HEK293T (cell line): ENCODE measurements around the gene PLCG1.

Experiments used
- CTCF ChIA-PET: fragments of 350-600 bp; formaldehyde crosslinking; extraction: SDS; loops from one replicate; lab custom pipeline; 2021; ENCODE audit warnings: antibody characterized with exemption, inconsistent platforms; lab: Yijun Ruan, JAX
- POLR2A ChIA-PET: fragments of 350-600 bp; formaldehyde crosslinking; extraction: SDS; loops from one replicate; lab custom pipeline; 2020; ENCODE audit warnings: antibody characterized with exemption, inconsistent platforms; lab: Yijun Ruan, JAX
- DNase-seq: peaks from one replicate; pipeline ENCODE4 v3.0.0; 2012; ENCODE audit warnings: mixed read lengths; ENCODE audit errors: extremely low spot score
- ARNT ChIP-seq: fragments of 450-650 bp; IDR thresholded peaks from 2 replicates; pipeline ENCODE4 v1.6.1; 2017; ENCODE audit warnings: mild to moderate bottlenecking
- BHLHE40 ChIP-seq: fragments of 450-650 bp; IDR thresholded peaks from 2 replicates; pipeline ENCODE4 v1.6.1; 2016; ENCODE audit warnings: mild to moderate bottlenecking, moderate library complexity, borderline replicate concordance
- CTBP1 ChIP-seq: fragments of 450-650 bp; IDR thresholded peaks from 2 replicates; pipeline ENCODE4 v1.6.1; 2016; ENCODE audit warnings: borderline replicate concordance
- ELF4 ChIP-seq: fragments of 450-650 bp; IDR thresholded peaks from 2 replicates; pipeline ENCODE4 v1.6.1; 2017; ENCODE audit warnings: antibody characterized with exemption
- FOXA1 ChIP-seq: fragments of 450-650 bp; IDR thresholded peaks from 2 replicates; pipeline ENCODE4 v1.6.1; 2016; ENCODE audit warnings: mild to moderate bottlenecking
- FOXK2 ChIP-seq: fragments of 450-650 bp; IDR thresholded peaks from 2 replicates; pipeline ENCODE4 v1.6.1; 2016; ENCODE audit warnings: mild to moderate bottlenecking
- FOXM1 ChIP-seq: fragments of 450-650 bp; IDR thresholded peaks from 2 replicates; pipeline ENCODE4 v1.6.1; 2017; ENCODE audit warnings: mild to moderate bottlenecking, borderline replicate concordance
- HDGF ChIP-seq: fragments of 450-650 bp; IDR thresholded peaks from 2 replicates; pipeline ENCODE4 v1.6.1; 2017; ENCODE audit warnings: antibody characterized with exemption, borderline replicate concordance
- L3MBTL2 ChIP-seq: fragments of 450-650 bp; conservative IDR thresholded peaks from 2 replicates; pipeline ENCODE4 v1.6.1; 2016; ENCODE audit warnings: mild to moderate bottlenecking
- LEF1 ChIP-seq: fragments of 450-650 bp; IDR thresholded peaks from 2 replicates; pipeline ENCODE4 v1.6.1; 2017; ENCODE audit warnings: mild to moderate bottlenecking, borderline replicate concordance
- NFRKB ChIP-seq: fragments of 450-650 bp; IDR thresholded peaks from 2 replicates; pipeline ENCODE4 v1.6.1; 2016; ENCODE audit warnings: mild to moderate bottlenecking, moderate library complexity
- SP1 ChIP-seq: fragments of 450-650 bp; IDR thresholded peaks from 2 replicates; pipeline ENCODE4 v1.6.1; 2017
- SUZ12 ChIP-seq: fragments of 450-650 bp; IDR thresholded peaks from 2 replicates; pipeline ENCODE4 v1.6.1; 2016; ENCODE audit warnings: mild to moderate bottlenecking
- TARDBP ChIP-seq: fragments of 450-650 bp; IDR thresholded peaks from 2 replicates; pipeline ENCODE4 v1.6.1; 2016
- ZNF384 ChIP-seq: fragments of 450-650 bp; IDR thresholded peaks from 2 replicates; pipeline ENCODE4 v1.6.1; 2016
- TF ChIP-seq, protein P1 (sequence below): fragments of 450-650 bp; IDR thresholded peaks from 2 replicates; pipeline ENCODE4 v1.6.1; 2016

PLCG1 gene

DNA sequence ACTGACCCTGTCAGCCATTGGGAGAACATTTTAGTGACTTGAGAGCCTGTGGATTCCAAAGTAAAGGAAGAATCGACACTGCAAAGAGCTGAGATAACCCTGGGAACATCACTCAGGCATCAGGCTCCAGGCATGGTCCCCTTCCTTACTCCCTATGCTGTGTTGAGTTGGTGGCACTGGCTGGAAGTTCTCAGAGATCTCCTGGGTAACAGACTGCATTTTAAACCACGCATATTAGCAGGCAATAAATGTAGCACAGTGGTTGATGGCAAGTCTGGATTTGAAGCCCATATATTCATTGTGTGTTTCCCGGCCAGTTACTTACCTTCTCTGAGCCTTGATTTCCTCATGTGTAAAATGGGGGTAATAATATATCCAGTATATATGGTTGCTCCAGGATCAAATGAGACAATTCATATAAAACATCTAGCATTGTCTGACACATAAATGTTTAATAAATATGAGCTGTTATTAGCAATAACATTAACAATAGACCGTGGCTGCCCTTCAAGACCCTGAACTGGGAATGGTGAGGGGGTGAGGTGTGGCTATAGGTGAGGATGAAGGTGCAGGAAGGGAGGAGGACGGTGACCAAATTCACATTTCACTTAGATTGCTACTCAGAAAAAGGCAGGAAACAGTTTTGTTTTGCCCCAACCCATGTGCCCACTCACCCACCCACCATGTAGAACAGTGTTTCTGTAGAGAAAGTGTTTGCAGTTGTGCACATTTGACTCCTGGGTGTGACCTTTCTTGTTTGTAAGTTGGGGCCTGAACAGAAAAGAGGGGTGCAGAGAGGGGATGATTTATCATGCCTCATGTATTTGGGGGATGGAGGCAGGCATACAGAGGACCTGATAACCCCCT lies 2.1 kb downstream of the PLCG1 start:
- ChIA-PET POLR2A (no interaction called here), CTCF (no interaction called here)
- TF ChIP-seq FOXK2, result no peak
- TF ChIP-seq, protein P1, sequence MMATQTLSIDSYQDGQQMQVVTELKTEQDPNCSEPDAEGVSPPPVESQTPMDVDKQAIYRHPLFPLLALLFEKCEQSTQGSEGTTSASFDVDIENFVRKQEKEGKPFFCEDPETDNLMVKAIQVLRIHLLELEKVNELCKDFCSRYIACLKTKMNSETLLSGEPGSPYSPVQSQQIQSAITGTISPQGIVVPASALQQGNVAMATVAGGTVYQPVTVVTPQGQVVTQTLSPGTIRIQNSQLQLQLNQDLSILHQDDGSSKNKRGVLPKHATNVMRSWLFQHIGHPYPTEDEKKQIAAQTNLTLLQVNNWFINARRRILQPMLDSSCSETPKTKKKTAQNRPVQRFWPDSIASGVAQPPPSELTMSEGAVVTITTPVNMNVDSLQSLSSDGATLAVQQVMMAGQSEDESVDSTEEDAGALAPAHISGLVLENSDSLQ, result no peak
- TF ChIP-seq HDGF, result no peak
- no peak for TF ChIP-seq TARDBP
- TF ChIP-seq BHLHE40, result no peak
- no peak for TF ChIP-seq FOXA1
- TF ChIP-seq CTBP1, result no peak
- no peak for TF ChIP-seq FOXM1
- no peak for DNase-seq

DNA sequence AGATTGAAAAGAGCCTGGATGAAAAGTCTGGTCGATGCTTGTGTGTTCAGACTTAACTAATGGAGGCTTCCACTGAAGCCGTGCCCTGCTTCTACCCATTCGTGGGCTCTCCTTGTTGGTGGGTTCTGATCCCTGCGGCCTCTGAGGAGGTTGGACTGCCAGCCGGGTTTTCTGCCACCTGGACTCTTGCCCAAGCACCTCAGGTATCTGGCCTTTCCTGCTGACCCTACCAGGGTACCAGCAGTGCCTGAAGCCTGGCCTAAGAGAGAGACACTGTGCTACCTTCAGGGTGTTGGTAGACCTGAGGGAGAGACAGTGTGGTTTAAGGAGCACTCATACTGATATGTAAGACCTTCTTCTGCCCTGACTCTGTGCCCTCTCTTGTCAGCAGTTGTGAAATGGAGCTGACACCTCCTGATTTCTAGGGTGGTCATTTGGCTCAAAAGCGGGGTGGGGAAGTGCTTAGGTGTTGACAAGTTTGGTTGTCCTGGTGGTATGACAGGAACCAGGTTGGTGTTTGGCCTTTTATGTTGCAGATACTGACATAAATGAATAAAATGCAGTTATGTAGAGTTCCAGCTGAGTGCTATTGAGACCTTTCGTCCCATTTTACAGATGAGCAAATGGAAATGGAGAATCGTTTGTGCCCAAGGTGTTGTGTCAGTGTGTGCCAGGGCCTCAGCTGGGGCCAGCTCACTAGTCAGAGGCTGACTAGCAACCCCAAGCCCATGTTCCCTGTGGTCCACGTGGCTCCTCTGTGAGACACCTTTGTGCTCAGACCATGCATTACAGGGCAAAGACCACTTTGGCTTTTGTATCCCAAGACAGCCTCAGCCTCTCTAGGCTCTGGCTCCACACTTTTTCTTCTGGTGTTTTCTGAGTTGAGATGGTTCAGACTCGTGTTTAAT lies 3.1 kb downstream of the PLCG1 start:
- POLR2A ChIA-PET, result no interaction called here
- TF ChIP-seq TARDBP (no peak), CTBP1 (no peak), SUZ12 (no peak)
- DNase-seq, result no peak
- CTCF ChIA-PET, result no interaction called here

DNA sequence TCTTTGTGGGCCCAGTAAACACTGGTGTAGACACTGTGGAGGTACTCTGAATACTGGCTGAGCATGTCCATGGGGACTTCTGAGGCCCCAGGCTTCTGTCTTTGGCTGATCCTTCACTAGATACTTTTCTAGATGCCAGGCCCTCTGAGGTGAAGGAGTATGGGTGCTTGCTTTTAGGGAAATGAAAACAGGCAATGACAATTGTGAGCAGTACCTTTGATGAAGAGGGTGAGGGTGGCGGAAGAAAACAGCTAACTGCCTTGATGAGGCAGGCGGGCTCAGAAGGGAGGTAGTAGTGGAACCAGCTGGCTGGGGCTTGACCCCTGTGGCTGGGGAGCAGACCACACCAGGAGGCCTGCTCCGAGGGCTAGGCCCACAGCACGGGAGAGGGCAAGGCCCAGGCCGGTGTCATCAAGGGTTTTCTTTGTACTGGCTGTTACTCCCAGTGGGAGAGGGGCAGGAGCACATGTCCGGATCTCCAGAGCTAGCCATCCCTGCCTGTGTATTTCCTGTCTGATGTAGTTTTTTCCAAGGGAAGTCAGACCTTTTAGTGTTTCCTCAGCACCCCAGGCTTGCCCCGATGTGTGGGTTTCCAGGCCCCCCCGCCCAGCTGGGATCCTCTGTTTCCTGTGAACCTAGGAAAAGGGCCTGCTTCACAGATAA lies 3.9 kb downstream of the PLCG1 start:
- TF ChIP-seq BHLHE40, result no peak
- no peak for TF ChIP-seq ZNF384
- TF ChIP-seq FOXK2, result no peak
- no peak for TF ChIP-seq ELF4
- no peak for TF ChIP-seq LEF1
- TF ChIP-seq FOXM1, result no peak
- no peak for TF ChIP-seq ARNT
- no peak for TF ChIP-seq HDGF
- no peak for TF ChIP-seq CTBP1
- no peak for TF ChIP-seq SP1
- no peak for TF ChIP-seq FOXA1
- TF ChIP-seq L3MBTL2, result no peak
- TF ChIP-seq, protein P1, result no peak
- TF ChIP-seq NFRKB, result no peak
- TF ChIP-seq SUZ12, result no peak
- TF ChIP-seq TARDBP, result no peak
- ChIA-PET CTCF (no interaction called here), POLR2A (no interaction called here)
- DNase-seq, result no peak

DNA sequence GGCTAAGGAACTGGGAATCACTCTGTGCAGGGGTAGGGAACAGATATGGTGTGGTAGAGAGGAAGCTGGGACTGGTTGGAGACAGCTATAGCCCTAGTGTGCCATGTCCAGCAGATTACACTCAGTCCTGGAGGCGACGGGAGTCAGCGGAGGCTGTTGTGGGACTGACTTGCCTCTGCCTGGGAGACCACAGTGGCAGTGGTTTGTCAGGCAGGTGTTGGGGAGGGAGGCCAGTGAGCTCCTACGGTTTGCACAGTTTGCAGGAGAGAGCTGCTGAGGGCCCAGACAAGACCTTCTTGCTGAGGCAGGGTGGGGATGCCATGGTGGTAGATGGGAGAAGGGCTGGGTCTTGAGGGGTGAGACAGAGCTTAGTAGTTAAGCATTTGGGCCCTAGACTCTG lies 4.9 kb downstream of the PLCG1 start:
- POLR2A ChIA-PET, result no interaction called here
- CTCF ChIA-PET, result no interaction called here
- TF ChIP-seq L3MBTL2 (no peak), NFRKB (no peak), TARDBP (no peak), HDGF (no peak), SUZ12 (no peak), ELF4 (no peak), FOXA1 (no peak), SP1 (no peak), ARNT (no peak), FOXK2 (no peak), CTBP1 (no peak), LEF1 (no peak), BHLHE40 (no peak), FOXM1 (no peak), ZNF384 (no peak)
- TF ChIP-seq, protein P1, result no peak
- DNase-seq, result no peak

DNA sequence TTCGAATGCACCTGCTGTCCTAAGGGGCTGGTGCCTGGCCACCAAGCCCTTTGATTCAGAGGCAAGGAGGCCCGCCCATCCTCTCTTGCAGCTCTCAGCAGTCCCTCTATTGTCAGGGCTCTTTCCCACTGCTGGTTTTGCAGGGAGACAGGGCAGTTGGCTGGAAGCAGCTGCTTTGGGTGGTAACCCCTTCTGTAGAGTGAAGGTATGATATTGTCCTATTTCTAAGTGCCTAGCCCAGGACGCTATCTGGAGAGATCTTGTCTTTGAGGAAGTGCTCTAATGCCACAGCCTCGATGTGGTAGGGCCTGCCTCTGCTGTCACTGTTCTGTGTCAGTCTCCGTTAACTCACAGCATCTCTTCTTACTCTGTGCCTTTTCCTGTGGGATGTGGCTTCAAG lies 5.6 kb downstream of the PLCG1 start:
- ChIA-PET CTCF (interaction anchor here (0.9 to 1.9 kb wide), 2 partner anchors 8 to 30 kb away, joined by 3 to 7 read pairs; no protein-coding TSS in a partner anchor), POLR2A (no interaction called here)
- TF ChIP-seq ZNF384 (no peak), LEF1 (no peak), L3MBTL2 (no peak), BHLHE40 (no peak), FOXM1 (no peak), ELF4 (no peak), FOXK2 (no peak), CTBP1 (no peak), TARDBP (no peak)
- DNase-seq, result no peak
